OCI-LY7 (cell line): ENCODE data around the gene FBXO28.

Source experiments
- EZH2phosphoT487 ChIP-seq: fragments of 200-600 bp; sonication (generic); IDR thresholded peaks from 2 replicates; pipeline ENCODE4 v1.6.1; 2018; ENCODE audit warnings: low read depth, borderline replicate concordance, mild to moderate bottlenecking, mixed run types, antibody characterized with exemption, low read length, moderate library complexity, mixed read lengths
- TF ChIP-seq, protein P1 (sequence below): fragments of 200-600 bp; sonication (generic); conservative IDR thresholded peaks from 2 replicates; pipeline ENCODE4 v1.5.1; 2014; ENCODE audit warnings: mild to moderate bottlenecking, antibody characterized with exemption, low read length, moderate library complexity, mixed read lengths

DNA sequence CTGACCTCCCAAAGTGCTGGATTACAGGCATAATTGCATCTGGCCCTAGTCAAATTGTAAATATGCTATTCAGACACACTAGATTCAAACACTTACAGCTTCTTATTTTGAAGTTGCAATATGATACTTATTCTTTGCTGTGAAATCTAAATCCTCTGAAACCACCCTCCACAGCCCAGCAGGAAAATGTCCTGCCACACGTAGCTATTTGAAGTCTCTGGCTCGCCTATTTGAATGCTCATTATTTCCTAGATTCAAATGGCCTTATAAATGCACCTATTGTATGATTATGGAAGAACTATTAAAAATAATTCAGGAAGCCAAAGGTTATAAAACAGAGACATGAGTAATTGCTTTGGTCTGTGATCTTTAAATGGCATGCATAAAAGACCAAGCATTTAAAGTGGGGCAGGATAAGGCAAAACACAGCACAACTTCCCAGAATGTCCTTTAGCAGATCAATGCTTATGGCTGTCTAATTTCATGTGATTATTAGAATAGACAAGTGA is 26.6 kb upstream of the FBXO28 start:
- TF ChIP-seq, protein P1, sequence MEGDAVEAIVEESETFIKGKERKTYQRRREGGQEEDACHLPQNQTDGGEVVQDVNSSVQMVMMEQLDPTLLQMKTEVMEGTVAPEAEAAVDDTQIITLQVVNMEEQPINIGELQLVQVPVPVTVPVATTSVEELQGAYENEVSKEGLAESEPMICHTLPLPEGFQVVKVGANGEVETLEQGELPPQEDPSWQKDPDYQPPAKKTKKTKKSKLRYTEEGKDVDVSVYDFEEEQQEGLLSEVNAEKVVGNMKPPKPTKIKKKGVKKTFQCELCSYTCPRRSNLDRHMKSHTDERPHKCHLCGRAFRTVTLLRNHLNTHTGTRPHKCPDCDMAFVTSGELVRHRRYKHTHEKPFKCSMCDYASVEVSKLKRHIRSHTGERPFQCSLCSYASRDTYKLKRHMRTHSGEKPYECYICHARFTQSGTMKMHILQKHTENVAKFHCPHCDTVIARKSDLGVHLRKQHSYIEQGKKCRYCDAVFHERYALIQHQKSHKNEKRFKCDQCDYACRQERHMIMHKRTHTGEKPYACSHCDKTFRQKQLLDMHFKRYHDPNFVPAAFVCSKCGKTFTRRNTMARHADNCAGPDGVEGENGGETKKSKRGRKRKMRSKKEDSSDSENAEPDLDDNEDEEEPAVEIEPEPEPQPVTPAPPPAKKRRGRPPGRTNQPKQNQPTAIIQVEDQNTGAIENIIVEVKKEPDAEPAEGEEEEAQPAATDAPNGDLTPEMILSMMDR = no peak
- TF ChIP-seq EZH2phosphoT487 = no peak
